ENCODE data around the gene SCD5.

SCD5 gene

DNA sequence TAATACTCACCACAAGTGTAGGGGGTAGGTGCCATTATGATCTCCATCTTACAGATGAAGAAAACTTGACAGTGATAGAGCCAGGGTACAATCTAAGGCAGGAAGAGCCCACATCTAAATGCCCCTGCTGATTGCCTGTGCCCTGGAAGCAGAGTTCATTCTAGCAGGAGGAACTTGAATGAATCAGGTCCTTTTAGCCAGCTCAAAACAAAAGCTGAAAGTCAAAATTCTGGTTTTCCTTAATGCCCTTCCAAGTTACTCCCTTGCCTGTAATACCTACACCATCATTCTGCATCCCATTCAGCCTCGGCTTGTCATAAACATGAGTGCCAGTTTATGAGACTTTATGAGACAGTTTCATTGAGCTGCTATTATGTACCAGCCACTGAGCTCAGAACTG is 89.6 kb downstream of the SCD5 start:
- Histone ChIP-seq H3K4me1 (no peaks in the 10 kb centered on the region), H3K27me3 (no peaks in the 10 kb centered on the region), H3K4me3 (ENCODE audit: low read depth, low read length) (no peak overlapping the region), H3K9me3 (no peaks in the 10 kb centered on the region), H3K36me3 (no peaks in the 10 kb centered on the region)
- TF ChIP-seq, protein P1, sequence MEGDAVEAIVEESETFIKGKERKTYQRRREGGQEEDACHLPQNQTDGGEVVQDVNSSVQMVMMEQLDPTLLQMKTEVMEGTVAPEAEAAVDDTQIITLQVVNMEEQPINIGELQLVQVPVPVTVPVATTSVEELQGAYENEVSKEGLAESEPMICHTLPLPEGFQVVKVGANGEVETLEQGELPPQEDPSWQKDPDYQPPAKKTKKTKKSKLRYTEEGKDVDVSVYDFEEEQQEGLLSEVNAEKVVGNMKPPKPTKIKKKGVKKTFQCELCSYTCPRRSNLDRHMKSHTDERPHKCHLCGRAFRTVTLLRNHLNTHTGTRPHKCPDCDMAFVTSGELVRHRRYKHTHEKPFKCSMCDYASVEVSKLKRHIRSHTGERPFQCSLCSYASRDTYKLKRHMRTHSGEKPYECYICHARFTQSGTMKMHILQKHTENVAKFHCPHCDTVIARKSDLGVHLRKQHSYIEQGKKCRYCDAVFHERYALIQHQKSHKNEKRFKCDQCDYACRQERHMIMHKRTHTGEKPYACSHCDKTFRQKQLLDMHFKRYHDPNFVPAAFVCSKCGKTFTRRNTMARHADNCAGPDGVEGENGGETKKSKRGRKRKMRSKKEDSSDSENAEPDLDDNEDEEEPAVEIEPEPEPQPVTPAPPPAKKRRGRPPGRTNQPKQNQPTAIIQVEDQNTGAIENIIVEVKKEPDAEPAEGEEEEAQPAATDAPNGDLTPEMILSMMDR (IDR thresholded peaks at IDR 0.05; ENCODE audit: low read depth, low read length), result no peak
- no peak for DNase-seq

DNA sequence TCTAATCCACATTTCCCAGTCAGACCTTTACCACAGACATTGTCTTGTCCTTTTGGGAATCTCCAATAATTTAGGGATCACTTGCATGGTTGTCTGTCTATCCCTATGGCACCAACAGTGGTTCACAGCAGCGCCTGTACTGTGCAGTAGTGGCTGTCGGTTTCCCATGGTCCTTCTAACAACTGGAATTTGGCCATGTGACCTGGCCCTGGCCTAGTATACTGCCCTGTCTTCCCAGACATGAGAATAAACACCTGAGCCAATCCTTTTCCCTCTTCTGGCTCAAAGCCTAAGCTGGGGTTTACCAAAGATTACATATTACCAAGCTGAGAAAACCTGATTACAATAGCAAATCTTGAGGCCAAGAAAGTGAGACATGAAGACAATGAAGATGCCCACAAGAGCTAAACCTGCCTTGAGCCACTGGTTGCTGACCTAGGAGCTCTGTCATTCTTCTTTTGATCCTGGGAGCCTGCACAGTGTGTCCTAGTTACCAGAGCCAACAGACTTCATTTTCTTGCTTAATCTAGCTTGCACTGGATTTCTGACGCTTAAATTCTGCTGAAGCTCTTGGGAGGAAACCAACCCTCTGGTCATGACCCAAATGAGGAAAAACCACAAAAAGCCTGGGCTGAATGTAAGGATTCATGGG is 92.1 kb downstream of the SCD5 start:
- H3K4me3 ChIP-seq (ENCODE audit: low read depth, low read length), result no peak overlapping the region
- no peaks in the 10 kb centered on the region for H3K36me3 ChIP-seq
- DNase-seq, result no peak
- no peaks in the 10 kb centered on the region for H3K9me3 ChIP-seq
- H3K4me1 ChIP-seq, result no peaks in the 10 kb centered on the region
- H3K27me3 ChIP-seq, result no peaks in the 10 kb centered on the region
- TF ChIP-seq, protein P1 (IDR thresholded peaks at IDR 0.05; ENCODE audit: low read depth, low read length), result no peak

DNA sequence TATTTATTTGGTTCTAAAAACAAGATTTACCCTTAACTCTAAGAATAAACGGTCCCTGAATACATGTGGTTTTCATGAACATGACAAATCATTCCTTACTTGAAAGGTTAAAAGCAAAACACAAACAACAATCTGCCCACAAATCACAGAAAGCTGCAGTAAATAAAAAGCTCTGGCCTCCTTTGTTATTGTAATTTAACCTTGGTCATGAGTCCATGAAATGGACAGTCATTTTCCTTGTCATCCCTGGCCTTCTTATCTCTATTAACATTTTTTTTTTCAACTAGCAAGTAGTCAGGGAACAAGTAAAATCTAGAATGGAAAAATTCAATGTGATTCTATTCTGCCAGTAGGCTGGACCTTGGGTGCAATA is 92.7 kb downstream of the SCD5 start:
- TF ChIP-seq, protein P1 (IDR thresholded peaks at IDR 0.05; ENCODE audit: low read depth, low read length), result no peak

DNA sequence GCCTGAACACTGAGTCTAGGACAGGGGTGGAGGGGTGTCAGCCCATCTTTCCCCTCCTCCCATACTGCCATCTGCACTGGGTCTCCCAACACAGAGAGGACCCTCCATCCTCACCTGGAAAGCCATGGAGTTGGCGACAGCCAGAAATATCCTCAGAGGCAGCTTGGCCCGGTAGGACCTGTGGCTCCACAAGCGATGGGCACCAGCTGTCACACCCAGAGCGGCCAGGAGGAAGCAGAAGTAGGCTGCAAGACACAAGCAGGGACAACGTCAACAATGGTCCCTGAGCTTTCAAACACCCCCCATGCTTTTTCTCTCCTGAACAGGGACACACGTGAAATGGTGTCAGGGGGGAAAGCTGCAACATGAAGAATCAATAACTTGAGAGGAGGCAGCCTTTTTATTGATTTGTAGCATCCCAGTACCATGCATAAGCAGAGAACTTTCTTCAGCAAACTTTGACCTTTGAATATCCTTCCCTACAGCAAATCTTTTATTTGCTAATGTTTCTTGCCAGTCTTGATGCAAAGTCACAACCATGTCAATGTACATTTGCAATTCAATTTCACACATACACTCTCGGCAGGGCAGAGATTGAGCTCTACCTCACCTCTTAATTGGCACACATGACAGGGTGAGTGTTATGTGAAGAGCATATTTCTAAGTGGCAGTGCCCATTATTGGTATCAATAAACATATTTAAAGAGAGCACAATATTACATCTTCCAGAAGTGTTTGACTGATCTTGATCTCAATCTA is 93.2 kb downstream of the SCD5 start:
- no peaks in the 10 kb centered on the region for H3K27me3 ChIP-seq
- no peak overlapping the region for H3K4me3 ChIP-seq (ENCODE audit: low read depth, low read length)
- TF ChIP-seq, protein P1 (IDR thresholded peaks at IDR 0.05; ENCODE audit: low read depth, low read length), result no peak
- DNase-seq, result no peak
- H3K9me3 ChIP-seq, result no peaks in the 10 kb centered on the region
- no peaks in the 10 kb centered on the region for H3K4me1 ChIP-seq
- H3K36me3 ChIP-seq, result no peaks in the 10 kb centered on the region

More for the DNA sequence above, 92.7 kb downstream of the SCD5 start:
- Histone ChIP-seq H3K9me3 (no peaks in the 10 kb centered on the region), H3K4me3 (ENCODE audit: low read depth, low read length) (no peak overlapping the region), H3K36me3 (no peaks in the 10 kb centered on the region), H3K4me1 (no peaks in the 10 kb centered on the region), H3K27me3 (no peaks in the 10 kb centered on the region)
- no peak for DNase-seq

DNA sequence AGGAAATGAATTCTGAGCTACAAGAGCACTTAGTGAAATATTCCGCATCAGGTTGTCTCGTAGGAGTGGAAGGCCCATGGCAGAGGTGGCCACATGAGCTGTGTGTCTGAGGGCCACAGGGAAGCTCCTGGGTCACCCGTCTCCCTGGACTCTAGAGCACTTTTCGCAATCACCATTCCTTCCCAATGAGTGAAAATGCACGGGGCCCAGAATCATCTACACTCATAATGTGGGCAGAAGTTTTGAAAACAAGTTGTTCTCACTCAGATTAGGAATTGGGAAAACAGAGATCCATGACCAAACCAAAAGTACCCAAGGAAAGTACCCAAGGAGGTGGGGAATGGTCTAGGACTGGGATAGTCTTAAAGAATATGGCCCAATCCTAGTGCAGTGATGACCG is 94.4 kb downstream of the SCD5 start:
- Histone ChIP-seq H3K4me3 (ENCODE audit: low read depth, low read length) (no peak overlapping the region), H3K27me3 (no peaks in the 10 kb centered on the region), H3K36me3 (no peaks in the 10 kb centered on the region), H3K4me1 (no peaks in the 10 kb centered on the region), H3K9me3 (no peaks in the 10 kb centered on the region)
- TF ChIP-seq, protein P1 (IDR thresholded peaks at IDR 0.05; ENCODE audit: low read depth, low read length), result no peak
- DNase-seq, result no peak

DNA sequence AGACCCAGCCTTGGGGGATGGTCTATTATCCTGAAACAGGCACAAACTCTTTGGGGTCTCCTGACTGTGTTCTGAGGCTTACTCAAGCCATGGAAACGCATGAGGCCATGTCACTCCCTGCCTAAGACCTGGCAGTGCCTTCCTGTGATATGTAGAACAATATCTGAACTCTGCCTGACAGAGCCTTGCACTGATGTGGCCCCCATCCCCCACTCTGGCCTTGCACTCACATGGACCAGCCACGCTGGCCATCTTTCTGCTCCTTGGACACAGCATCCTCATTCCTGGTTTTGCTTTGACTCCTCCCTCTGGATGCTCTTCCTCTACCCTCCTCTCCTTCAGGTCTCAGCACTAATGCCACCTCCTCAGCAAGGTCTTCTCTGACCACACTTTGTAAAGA is 100.2 kb downstream of the SCD5 start:
- no peaks in the 10 kb centered on the region for H3K9me3 ChIP-seq
- DNase-seq, result no peak
- H3K27me3 ChIP-seq, result no peaks in the 10 kb centered on the region
- no peaks in the 10 kb centered on the region for H3K4me1 ChIP-seq
- H3K36me3 ChIP-seq, result no peaks in the 10 kb centered on the region
- TF ChIP-seq, protein P1 (IDR thresholded peaks at IDR 0.05; ENCODE audit: low read depth, low read length), result no peak
- H3K4me3 ChIP-seq (ENCODE audit: low read depth, low read length), result no peak overlapping the region
